Neutrophil (primary cell): Measurements from ENCODE around the gene PANK1.

Source experiments
- H3K27ac ChIP-seq: fragments of 200-600 bp; sonication (generic); 2 replicates; pipeline ENCODE4 v1.5.1; 2016; ENCODE audit warnings: mild to moderate bottlenecking, moderate library complexity
- H3K27me3 ChIP-seq: fragments of 200-600 bp; sonication (generic); 2 replicates; pipeline ENCODE4 v1.6.0; 2016; ENCODE audit warnings: mild to moderate bottlenecking
- H3K36me3 ChIP-seq: fragments of 200-600 bp; sonication (generic); 2 replicates; pipeline ENCODE4 v1.5.1; 2017
- H3K4me1 ChIP-seq, 2 experiments: fragments of 200-600 bp in 1 of 2; sonication (generic) in 1 of 2; 1 replicate in 1 of 2; 2 replicates in 1 of 2; pipeline versions ENCODE4 v1.5.1 to v1.6.1; 2013 to 2016; ENCODE audit warnings: low read depth in 1 of 2, low read length in 1 of 2, mild to moderate bottlenecking in 1 of 2, moderate library complexity in 1 of 2; ENCODE audit not compliant: control insufficient read depth in 1 of 2, insufficient read depth in 1 of 2
- H3K4me3 ChIP-seq, 2 experiments: fragments of 200-600 bp in 1 of 2; sonication (generic) in 1 of 2; 1 replicate in 1 of 2; 2 replicates in 1 of 2; pipeline ENCODE4 v1.5.1; 2013 to 2016; ENCODE audit warnings: low read depth in 1 of 2, low read length in 1 of 2, mild to moderate bottlenecking in 1 of 2, moderate library complexity in 1 of 2
- H3K9me3 ChIP-seq: fragments of 200-600 bp; sonication (generic); 2 replicates; pipeline ENCODE4 v1.5.1; 2016
- CTCF ChIP-seq: fragments of 200-600 bp; sonication (generic); IDR thresholded peaks from 2 replicates; pipeline ENCODE4 v1.5.1; 2016; ENCODE audit warnings: antibody characterized with exemption

Gene PANK1

GRCh38 chr10:89574368-89574767 lies 70.7 kb downstream of the PANK1 start:
- Histone ChIP-seq H3K27me3 (no peaks in the 10 kb centered on the region), H3K36me3 (no peaks in the 10 kb centered on the region), H3K9me3 (no peaks in the 10 kb centered on the region), H3K4me1 (no peaks in the 10 kb centered on the region), H3K27ac (no peak overlapping the region), H3K4me3 (no peak overlapping the region)
- TF ChIP-seq CTCF: no peak

GRCh38 chr10:89567576-89568245 lies 77.3 kb downstream of the PANK1 start:
- no peak for TF ChIP-seq CTCF
- H3K36me3 ChIP-seq: no peaks in the 10 kb centered on the region
- H3K9me3 ChIP-seq: no peaks in the 10 kb centered on the region
- H3K27ac ChIP-seq: no peak overlapping the region
- H3K4me3 ChIP-seq: no peak overlapping the region
- peaks cover 20% of the 10 kb centered on the region for H3K27me3 ChIP-seq
- no peaks in the 10 kb centered on the region for H3K4me1 ChIP-seq

GRCh38 chr10:89566992-89567391 lies 78.0 kb downstream of the PANK1 start:
- H3K27ac ChIP-seq: no peak overlapping the region
- H3K9me3 ChIP-seq: no peaks in the 10 kb centered on the region
- H3K27me3 ChIP-seq: peaks cover 25% of the 10 kb centered on the region
- H3K4me3 ChIP-seq: no peak overlapping the region
- H3K36me3 ChIP-seq: no peaks in the 10 kb centered on the region
- TF ChIP-seq CTCF: no peak
- H3K4me1 ChIP-seq: no peaks in the 10 kb centered on the region

- H3K27me3 ChIP-seq: peaks cover 26% of the 10 kb centered on the region
- no peaks in the 10 kb centered on the region for H3K36me3 ChIP-seq
- TF ChIP-seq CTCF: no peak
- H3K27ac ChIP-seq: no peak overlapping the region
- no peaks in the 10 kb centered on the region for H3K4me1 ChIP-seq
- H3K4me3 ChIP-seq: no peak overlapping the region
- H3K9me3 ChIP-seq: no peaks in the 10 kb centered on the region
Measured at GRCh38 chr10:89566095-89566950, 78.7 kb downstream of the PANK1 start.

GRCh38 chr10:89565180-89565579 lies 79.9 kb downstream of the PANK1 start:
- no peak for TF ChIP-seq CTCF
- peaks cover 26% of the 10 kb centered on the region for H3K27me3 ChIP-seq
- H3K27ac ChIP-seq: no peak overlapping the region
- no peak overlapping the region for H3K4me3 ChIP-seq
- no peaks in the 10 kb centered on the region for H3K9me3 ChIP-seq
- no peaks in the 10 kb centered on the region for H3K4me1 ChIP-seq
- H3K36me3 ChIP-seq: no peaks in the 10 kb centered on the region
